Femur (tissue), 1 donor: ENCODE data around the gene ANKLE1.
"Not testable (repeated sequence)": the region's sequence is repeated elsewhere in the genome, so short reads cannot be mapped to it uniquely, and the experiment has no call there.

ENCODE experiments used
- DNase-seq: peaks from one replicate; pipeline ENCODE4 v3.0.0-alpha.2; 2017

Gene ANKLE1

GRCh38 chr19:17285415-17286135, 3.9 kb downstream of the ANKLE1 start:
- no peak for DNase-seq

DNA sequence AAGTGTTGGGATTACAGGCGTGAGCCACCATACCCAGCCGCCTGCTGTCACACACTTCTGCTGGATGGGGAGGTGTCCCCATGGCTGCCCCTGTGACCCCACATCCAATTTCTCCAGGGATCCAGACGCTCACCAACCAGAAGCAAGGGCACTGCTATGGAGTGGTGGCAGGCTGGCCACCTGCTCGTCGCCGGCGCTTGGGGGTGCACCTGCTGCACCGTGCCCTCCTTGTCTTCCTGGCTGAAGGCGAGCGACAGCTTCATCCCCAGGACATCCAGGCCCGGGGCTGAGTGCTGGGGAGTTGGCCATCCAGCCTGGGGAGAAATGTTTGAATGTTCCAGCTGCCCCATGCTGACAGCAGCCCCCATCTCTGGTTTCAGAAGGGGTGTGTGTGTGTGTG, 4.6 kb downstream of the ANKLE1 start:
- DNase-seq, result no peak

GRCh38 chr19:17286752-17287151, 5.1 kb downstream of the ANKLE1 start:
- DNase-seq, result no peak

GRCh38 chr19:17289489-17289888, 7.8 kb downstream of the ANKLE1 start:
- peak; percentile 80 for DNase-seq

- peak; percentile 83 for DNase-seq
These were observed 10.8 kb downstream of the ANKLE1 start for GRCh38 chr19:17292301-17293074.

DNA sequence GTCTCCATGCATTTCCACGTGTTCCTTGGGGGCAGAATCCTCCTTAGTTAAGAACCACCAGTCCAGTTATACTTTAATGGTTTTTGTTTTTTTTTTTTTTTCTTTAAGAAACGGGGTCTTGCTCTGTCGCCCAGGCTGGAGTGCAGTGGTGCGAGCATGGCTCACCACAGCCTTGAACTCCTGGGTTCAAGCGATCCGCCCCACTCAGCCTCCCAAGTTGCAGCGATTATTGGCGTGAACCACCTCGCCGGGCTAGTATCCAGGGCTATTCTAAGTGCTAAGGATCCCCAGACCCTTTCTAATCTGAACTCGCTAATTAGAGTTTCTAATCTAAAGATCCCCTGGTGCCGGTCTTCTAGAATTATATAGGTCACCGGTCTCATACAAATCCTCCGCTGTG, 11.9 kb downstream of the ANKLE1 start:
- no peak for DNase-seq

- no peak for DNase-seq
These were observed 12.6 kb downstream of the ANKLE1 start for GRCh38 chr19:17294051-17294891.

GRCh38 chr19:17295551-17295950, 13.8 kb downstream of the ANKLE1 start:
- DNase-seq, result not testable (repeated sequence)

DNA sequence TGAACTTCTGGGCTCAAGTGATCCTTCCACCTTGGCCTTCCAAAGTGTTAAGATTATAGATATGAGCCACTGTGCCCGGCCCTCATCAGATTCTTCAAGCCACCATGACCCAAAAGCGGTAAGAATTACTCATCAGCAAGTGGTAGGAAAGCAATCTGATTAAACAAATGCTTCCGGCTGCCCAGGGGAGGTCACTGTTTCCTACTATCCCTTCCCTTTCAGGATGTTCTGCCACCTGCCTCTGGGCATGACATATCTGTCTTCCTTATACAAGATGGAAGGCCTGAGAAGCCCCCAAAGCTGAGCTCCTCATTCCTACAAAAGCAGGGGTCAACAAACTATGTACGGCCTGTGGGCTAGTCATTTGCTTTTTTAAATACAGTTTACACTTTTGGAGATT, 14.6 kb downstream of the ANKLE1 start:
- DNase-seq, result no peak

DNA sequence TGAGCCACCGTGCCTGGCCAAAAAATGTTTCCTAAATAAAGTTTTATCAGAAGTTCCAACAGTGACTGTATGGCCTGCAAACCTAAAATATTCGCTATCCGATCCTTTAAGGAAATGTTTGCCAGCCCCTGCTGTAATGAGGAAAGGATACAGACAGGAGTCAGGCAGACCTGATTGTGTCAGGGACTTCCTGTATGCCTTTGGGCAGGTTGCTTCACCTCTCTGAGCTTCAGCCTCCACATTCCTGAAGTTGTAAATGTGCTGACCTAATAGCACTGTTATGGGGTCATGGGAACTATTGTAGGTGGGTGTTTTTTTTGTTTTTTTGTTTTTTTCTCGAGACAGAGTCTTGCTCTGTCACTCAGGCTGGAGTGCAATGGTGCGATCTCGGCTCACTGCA, 15.3 kb downstream of the ANKLE1 start:
- no peak for DNase-seq

DNA sequence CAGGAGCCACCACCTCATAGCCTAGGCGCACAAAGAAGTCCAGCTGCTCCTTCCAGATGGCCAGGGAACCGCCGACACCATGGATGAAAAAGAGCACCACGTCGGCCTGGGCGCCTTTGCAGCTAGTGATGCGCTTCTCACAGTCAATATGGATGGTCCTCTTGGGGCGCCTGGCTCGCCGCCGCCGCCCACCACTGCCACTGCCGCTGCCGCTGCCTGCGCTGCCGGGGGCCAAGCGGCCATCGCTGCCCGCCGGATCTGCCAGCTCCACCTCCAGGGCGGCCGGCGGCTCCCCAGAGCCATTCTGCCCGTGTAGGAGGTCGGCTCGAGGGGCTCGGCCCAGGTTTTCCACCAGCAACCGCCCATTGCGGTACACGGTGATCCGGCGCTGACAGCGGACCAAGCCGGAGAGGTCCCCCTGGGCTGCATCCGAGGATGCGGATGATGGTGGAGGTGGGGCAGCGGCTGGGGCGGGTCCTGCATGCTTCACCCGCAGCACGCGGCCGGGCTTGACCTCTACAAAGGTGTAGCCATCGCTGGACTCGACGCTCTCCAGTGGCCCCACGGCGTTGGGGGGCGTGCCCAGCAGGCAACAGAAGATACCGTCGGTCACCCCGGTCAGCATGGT, 19.4 kb downstream of the ANKLE1 start:
- DNase-seq, result no peak

- no peak for DNase-seq
These were observed 20.9 kb downstream of the ANKLE1 start for GRCh38 chr19:17302391-17303166.

DNA sequence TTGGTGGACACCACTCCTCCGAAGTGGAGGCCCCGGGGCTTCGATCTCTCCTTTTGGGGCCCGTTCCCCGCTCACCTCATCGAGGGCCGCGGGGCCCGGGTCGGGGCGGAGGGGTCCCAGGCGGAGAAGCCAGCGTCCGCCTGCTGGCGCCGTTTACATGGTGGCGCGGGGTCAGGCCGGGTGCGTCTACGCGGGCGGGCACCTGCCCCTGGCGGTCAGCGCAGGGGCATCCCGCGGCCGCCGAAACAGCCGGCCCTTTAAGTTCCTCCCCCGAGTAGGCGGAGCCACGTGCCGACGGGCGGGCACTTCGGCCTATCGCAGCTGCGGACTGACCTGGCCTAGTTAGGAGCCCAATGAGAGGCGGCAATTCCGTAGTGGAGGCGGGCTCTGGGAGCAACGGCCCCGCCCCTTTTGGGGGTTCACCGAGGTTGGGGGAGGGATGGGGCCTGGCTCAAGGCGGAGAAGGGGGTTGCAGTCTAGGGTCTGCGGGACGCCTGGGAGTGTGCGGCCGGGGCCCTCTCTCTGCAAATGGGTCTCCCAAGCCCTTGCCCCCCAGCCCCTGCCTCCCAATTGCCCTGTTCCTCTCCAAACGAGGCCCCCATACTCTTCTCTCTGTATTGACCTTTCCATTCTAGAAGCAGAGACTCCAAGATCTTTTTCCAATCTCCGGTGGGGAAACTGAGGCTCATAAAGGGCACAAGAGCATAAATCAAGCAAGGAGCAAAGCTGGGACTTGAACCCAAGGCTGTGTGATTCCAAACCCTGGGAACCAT, 21.7 kb downstream of the ANKLE1 start, which contains the start of gene ABHD8:
TSS of gene ABHD8 (minus strand) at position 259 of the 773 bp plus-strand sequence. CDS start 1,809 bp downstream, outside the sequence.
- peak; percentile 98 for DNase-seq

- DNase-seq, result no peak
These were observed 22.2 kb downstream of the ANKLE1 start for GRCh38 chr19:17303940-17304267.

GRCh38 chr19:17304386-17305215, 22.9 kb downstream of the ANKLE1 start:
- DNase-seq, result no peak

- DNase-seq, result no peak
These were observed 23.5 kb downstream of the ANKLE1 start for GRCh38 chr19:17305216-17305516.

GRCh38 chr19:17305517-17306284, 24.0 kb downstream of the ANKLE1 start, which contains the start of gene MRPL34:
MRPL34 (plus strand) TSS chr19:17305872; CDS start chr19:17305893, 21 bp downstream.
- DNase-seq, result peak; percentile 97

- DNase-seq, result no peak
These were observed 24.6 kb downstream of the ANKLE1 start for GRCh38 chr19:17306285-17306714.

- DNase-seq, result no peak
These were observed 26.2 kb downstream of the ANKLE1 start for GRCh38 chr19:17307876-17308377.
